Activated T-helper 1 cell treated with anti-CD3 and anti-CD28 coated beads, Interleukin-12 subunit alpha, Interleukin-12 subunit beta, Interleukin-2, Interleukin-4 antibody, amounts not matched to agents 30 ng/mL and 10 ng/mL and 1 ng/mL, durations not matched to agents 14 hours and 24 hours and 36 hours (primary cell): ENCODE data around the gene FYN. TPM values are rescaled to one million over a fixed set of nuclear protein-coding genes. Genes with fewer than 3 reads are reported as not detected.
"Not testable (repeated sequence)": the region's sequence is repeated elsewhere in the genome, so short reads cannot be mapped to it uniquely, and the experiment has no call there.

ENCODE experiments used
- DNase-seq: peaks from one replicate; pipeline ENCODE4 v3.0.0; 2021; ENCODE audit warnings: low spot score
- H3K27ac Mint-ChIP-seq: one replicate; pipeline ENCODE4 v1.8.0; 2021; ENCODE audit warnings: mild to moderate bottlenecking, mixed read lengths
- H3K27me3 Mint-ChIP-seq: one replicate; pipeline ENCODE4 v1.8.0; 2022; ENCODE audit warnings: mild to moderate bottlenecking, moderate library complexity, mixed read lengths; ENCODE audit not compliant: insufficient read depth
- H3K36me3 Mint-ChIP-seq: one replicate; pipeline ENCODE4 v1.8.0; 2021; ENCODE audit warnings: low read depth, mixed read lengths
- H3K4me1 Mint-ChIP-seq: one replicate; pipeline ENCODE4 v1.8.0; 2021; ENCODE audit warnings: low read depth, mixed read lengths
- H3K4me3 Mint-ChIP-seq: one replicate; pipeline ENCODE4 v1.8.0; 2021; ENCODE audit warnings: mild to moderate bottlenecking, moderate library complexity, mixed read lengths
- H3K9me3 Mint-ChIP-seq: one replicate; pipeline ENCODE4 v1.8.0; 2021; ENCODE audit warnings: mixed read lengths
- intact Hi-C: fragments of 100-400 bp; cut with micrococcal nuclease; formaldehyde crosslinking; loops from one replicate; pipeline ENCODE4 v1.15.1; 2024
- total RNA-seq: library from RNA; stranded (reverse); gene quantifications from 2 replicates; pipeline ENCODE4 v1.2.3, GENCODE V29; 2022

The FYN gene
- total RNA-seq, 1 donor from 2014 or later, result 347 TPM

GRCh38 chr6:111898452-111898851 is 25.2 kb upstream of the FYN start:
- no peaks in the 10 kb centered on the region for H3K9me3 Mint-ChIP-seq
- no peak overlapping the region for H3K27ac Mint-ChIP-seq
- H3K4me1 Mint-ChIP-seq, result no peaks in the 10 kb centered on the region
- DNase-seq, result no peak
- intact Hi-C loops, result no loop called here
- H3K27me3 Mint-ChIP-seq, result no peaks in the 10 kb centered on the region
- no peak overlapping the region for H3K4me3 Mint-ChIP-seq
- peaks cover 3% of the 10 kb centered on the region for H3K36me3 Mint-ChIP-seq

GRCh38 chr6:111894951-111895350 is 21.7 kb upstream of the FYN start:
- Mint-ChIP-seq H3K27me3 (peaks cover 7% of the 10 kb centered on the region), H3K9me3 (no peaks in the 10 kb centered on the region), H3K36me3 (no peaks in the 10 kb centered on the region), H3K4me1 (no peaks in the 10 kb centered on the region), H3K4me3 (no peak overlapping the region), H3K27ac (no peak overlapping the region)
- no peak for DNase-seq
- intact Hi-C loops, result no loop called here

DNA sequence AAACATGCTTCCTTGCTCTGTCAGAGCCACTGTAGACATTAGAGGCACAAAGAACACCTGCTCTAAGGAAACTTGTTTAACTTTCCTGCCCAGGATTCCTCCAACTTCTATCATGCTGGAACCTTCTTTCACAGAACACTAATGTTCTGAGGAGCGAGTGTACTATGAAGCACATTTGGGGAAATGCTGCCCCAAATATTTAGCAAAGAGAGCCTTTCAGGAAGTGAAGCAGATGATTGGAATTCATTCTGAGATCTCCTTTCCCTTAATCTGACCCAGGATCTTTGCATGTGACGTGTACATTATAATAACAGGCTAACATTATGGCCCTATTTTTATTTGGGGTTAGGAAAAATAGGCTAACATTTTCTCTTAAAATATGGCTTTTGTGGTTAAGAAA is 21.0 kb upstream of the FYN start:
- no peak overlapping the region for H3K27ac Mint-ChIP-seq
- no peaks in the 10 kb centered on the region for H3K36me3 Mint-ChIP-seq
- no peak for DNase-seq
- H3K9me3 Mint-ChIP-seq, result no peaks in the 10 kb centered on the region
- intact Hi-C loops, result no loop called here
- H3K4me1 Mint-ChIP-seq, result no peaks in the 10 kb centered on the region
- H3K4me3 Mint-ChIP-seq, result no peak overlapping the region
- peaks cover 8% of the 10 kb centered on the region for H3K27me3 Mint-ChIP-seq

GRCh38 chr6:111892431-111892830 is 19.2 kb upstream of the FYN start:
- Mint-ChIP-seq H3K9me3 (no peaks in the 10 kb centered on the region), H3K27me3 (peaks cover 13% of the 10 kb centered on the region), H3K27ac (no peak overlapping the region), H3K4me3 (no peak overlapping the region), H3K4me1 (no peaks in the 10 kb centered on the region), H3K36me3 (no peaks in the 10 kb centered on the region)
- intact Hi-C loops, result no loop called here
- no peak for DNase-seq

- Mint-ChIP-seq H3K36me3 (no peaks in the 10 kb centered on the region), H3K27me3 (peaks cover 14% of the 10 kb centered on the region), H3K4me3 (no peak overlapping the region), H3K27ac (no peak overlapping the region), H3K9me3 (peaks cover 9% of the 10 kb centered on the region), H3K4me1 (no peaks in the 10 kb centered on the region)
- intact Hi-C loops, result no loop called here
- DNase-seq, result no peak
Measured at GRCh38 chr6:111890988-111891387, 17.7 kb upstream of the FYN start.

DNA sequence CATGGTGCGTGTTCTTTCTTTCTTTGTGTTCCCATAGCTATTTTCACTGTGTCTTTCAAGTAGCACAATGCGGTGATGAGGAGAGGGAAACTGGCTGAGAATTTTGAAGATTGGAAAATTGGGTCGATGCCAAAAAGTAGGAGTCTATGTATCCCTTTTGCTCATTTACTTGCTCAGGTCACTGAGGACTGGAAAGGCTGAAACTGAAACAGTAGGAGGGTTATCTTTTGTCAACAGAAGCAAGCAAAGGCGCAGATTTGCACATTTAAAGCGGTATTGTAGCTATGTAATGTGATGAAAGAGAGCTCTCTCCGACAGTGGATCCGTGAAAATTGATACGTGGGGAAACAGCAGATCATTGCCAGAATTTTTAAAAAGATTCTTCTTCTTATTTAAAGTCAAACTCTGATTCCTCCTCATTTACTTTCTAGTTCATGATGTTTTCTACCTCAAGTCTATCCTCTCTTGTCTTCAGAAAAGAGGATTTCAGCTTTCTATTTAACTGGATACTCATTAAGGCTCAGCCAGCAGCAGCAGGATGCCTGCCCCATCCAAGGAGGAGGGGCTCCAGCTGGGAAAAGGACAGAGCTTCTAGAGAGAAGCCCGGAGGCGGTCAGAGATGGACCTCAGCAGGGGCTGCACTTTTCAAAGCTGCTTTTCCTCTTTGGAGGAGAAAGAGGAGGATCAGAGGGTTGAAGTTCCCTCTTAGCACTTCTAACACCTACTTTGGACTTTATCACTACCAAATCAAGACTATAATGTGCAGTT is 15.9 kb upstream of the FYN start:
- Mint-ChIP-seq H3K27ac (no peak overlapping the region), H3K36me3 (peaks cover 3% of the 10 kb centered on the region), H3K4me1 (no peaks in the 10 kb centered on the region), H3K4me3 (no peak overlapping the region), H3K9me3 (peaks cover 19% of the 10 kb centered on the region), H3K27me3 (peaks cover 16% of the 10 kb centered on the region)
- no peak for DNase-seq
- intact Hi-C loops, result loop anchor here (5.0 kb wide), 1 partner anchor 63 kb away; no protein-coding TSS in a partner anchor

- not testable (repeated sequence) for DNase-seq, H3K4me3 Mint-ChIP-seq, H3K36me3 Mint-ChIP-seq, H3K27ac Mint-ChIP-seq, H3K4me1 Mint-ChIP-seq
- intact Hi-C loops, result loop anchor here (5.0 kb wide), 1 partner anchor 66 kb away; no protein-coding TSS in a partner anchor
- H3K9me3 Mint-ChIP-seq, result peaks cover 19% of the 10 kb centered on the region
- H3K27me3 Mint-ChIP-seq, result peaks cover 14% of the 10 kb centered on the region
Measured at GRCh38 chr6:111886793-111887192, 13.5 kb upstream of the FYN start.

GRCh38 chr6:111885373-111886027 is 12.2 kb upstream of the FYN start:
- no peaks in the 10 kb centered on the region for H3K4me1 Mint-ChIP-seq
- intact Hi-C loops, result loop anchor here (5.0 kb wide), 1 partner anchor 67 kb away; no protein-coding TSS in a partner anchor
- H3K9me3 Mint-ChIP-seq, result peaks cover 29% of the 10 kb centered on the region
- no peak overlapping the region for H3K4me3 Mint-ChIP-seq
- H3K27me3 Mint-ChIP-seq, result peaks cover 12% of the 10 kb centered on the region
- peaks cover 5% of the 10 kb centered on the region for H3K36me3 Mint-ChIP-seq
- DNase-seq, result no peak
- H3K27ac Mint-ChIP-seq, result no peak overlapping the region

DNA sequence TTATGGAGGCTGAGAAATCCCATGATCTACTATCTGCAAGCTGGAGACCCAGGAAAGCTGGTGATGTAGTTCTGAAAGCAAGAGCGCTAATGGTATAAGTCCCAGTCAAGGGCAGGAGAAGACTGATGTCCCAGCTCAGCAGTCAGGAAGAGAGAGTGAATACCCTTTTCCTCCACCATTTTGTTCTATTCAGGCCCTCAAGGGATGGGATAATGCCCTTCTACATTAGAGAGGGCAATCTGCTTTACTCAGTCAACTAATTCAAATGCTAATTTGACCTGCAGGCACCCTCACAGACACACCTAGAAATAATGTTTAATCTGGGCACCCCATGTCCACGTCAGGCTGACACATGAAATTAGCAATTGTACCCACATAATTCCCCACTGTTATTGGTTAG is 10.8 kb upstream of the FYN start:
- Mint-ChIP-seq H3K36me3 (peaks cover 5% of the 10 kb centered on the region), H3K27ac (no peak overlapping the region), H3K27me3 (peaks cover 6% of the 10 kb centered on the region), H3K9me3 (peaks cover 43% of the 10 kb centered on the region), H3K4me3 (no peak overlapping the region), H3K4me1 (no peaks in the 10 kb centered on the region)
- intact Hi-C loops, result no loop called here
- no peak for DNase-seq

DNA sequence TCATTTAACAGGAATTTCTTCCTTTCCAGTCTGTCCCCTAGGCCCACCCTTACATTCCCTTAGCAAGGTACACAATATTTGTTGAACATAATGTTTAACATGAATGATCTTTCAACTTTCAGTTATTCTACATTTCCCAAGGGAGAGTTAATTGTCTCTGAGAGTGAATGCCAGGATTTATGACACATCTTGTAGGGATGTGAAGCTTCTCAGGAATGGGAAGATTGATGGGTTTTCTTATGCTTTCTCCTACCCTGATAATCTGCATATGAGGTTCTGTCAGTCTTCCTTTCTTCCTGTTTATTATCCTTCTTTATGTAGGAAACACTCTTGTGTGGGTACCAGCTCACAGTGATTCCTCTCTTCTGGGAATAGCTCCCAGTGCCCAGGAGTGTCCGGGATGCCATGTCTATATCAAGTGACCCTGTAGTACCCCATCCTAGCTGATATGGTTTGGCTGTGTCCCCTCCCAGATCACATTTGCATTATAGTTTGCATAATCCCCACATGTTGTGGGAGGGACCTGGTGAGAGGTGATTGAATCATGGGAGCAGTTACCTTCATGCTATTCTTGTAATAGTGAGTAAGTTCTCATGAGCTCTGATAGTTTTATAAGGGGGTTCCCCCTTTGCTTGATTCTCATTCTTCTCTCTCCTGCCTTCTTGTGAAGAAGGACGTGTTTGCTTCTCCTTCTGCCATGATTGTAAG is 7.1 kb upstream of the FYN start:
- Mint-ChIP-seq H3K4me1 (no peaks in the 10 kb centered on the region), H3K27ac (no peak overlapping the region), H3K36me3 (peaks cover 6% of the 10 kb centered on the region), H3K9me3 (peaks cover 31% of the 10 kb centered on the region), H3K4me3 (no peak overlapping the region), H3K27me3 (peaks cover 9% of the 10 kb centered on the region)
- no peak for DNase-seq
- intact Hi-C loops, result no loop called here

- Mint-ChIP-seq H3K4me3 (no peak overlapping the region), H3K27ac (no peak overlapping the region), H3K4me1 (peaks cover 21% of the 10 kb centered on the region), H3K36me3 (peaks cover 18% of the 10 kb centered on the region), H3K9me3 (peaks cover 20% of the 10 kb centered on the region), H3K27me3 (peaks cover 9% of the 10 kb centered on the region)
- intact Hi-C loops, result loop anchor here (5.0 kb wide), 1 partner anchor 37 kb away; no protein-coding TSS in a partner anchor
- DNase-seq, result no peak
Measured at GRCh38 chr6:111875741-111876140, 2.5 kb upstream of the FYN start.

- H3K27me3 Mint-ChIP-seq, result peaks cover 8% of the 10 kb centered on the region
- peaks cover 30% of the 10 kb centered on the region for H3K36me3 Mint-ChIP-seq
- H3K27ac Mint-ChIP-seq, result peak overlapping the region; percentile 96
- peak; percentile 34 for DNase-seq
- peaks cover 3% of the 10 kb centered on the region for H3K9me3 Mint-ChIP-seq
- intact Hi-C loops, result loop anchor here (5.0 kb wide), 1 partner anchor 267 kb away; the partner anchor contains the start of gene TRAF3IP2
- peaks cover 38% of the 10 kb centered on the region for H3K4me1 Mint-ChIP-seq
- H3K4me3 Mint-ChIP-seq, result peak overlapping the region; percentile 97
Measured at GRCh38 chr6:111874025-111874415, 768 bp upstream of the FYN start.
